Stimulated activated naive CD8-positive, alpha-beta T cell treated with anti-CD3 and anti-CD28 coated beads, Interleukin-15, amount 100 ng/mL, for 72 hours (primary cell): ENCODE results near the gene NCCRP1.
"Not testable (repeated sequence)": the region's sequence is repeated elsewhere in the genome, so short reads cannot be mapped to it uniquely, and the experiment has no call there.

ENCODE experiments used
- ATAC-seq: fragments of 150-1000 bp; cut with Tn5 transposase; 2 replicates; pipeline ENCODE4 v1.10.0; 2021; ENCODE audit warnings: mild to moderate bottlenecking, moderate library complexity
- DNase-seq, 2 donors: peaks; one replicate each; pipeline ENCODE4 v3.0.0; 2021 to 2022
- H3K27ac Mint-ChIP-seq, 2 donors: one replicate each; pipeline ENCODE4 v1.8.0; 2022; ENCODE audit warnings: mild to moderate bottlenecking in 2 of 2, mixed read lengths in 2 of 2, moderate library complexity in 2 of 2
- H3K27me3 Mint-ChIP-seq: one replicate; pipeline ENCODE4 v1.8.0; 2022; ENCODE audit warnings: mixed read lengths
- H3K4me1 Mint-ChIP-seq: one replicate; pipeline ENCODE4 v1.8.0; 2022; ENCODE audit warnings: mild to moderate bottlenecking, mixed read lengths
- H3K4me3 Mint-ChIP-seq, 2 donors: one replicate each; pipeline ENCODE4 v1.8.0; 2022; ENCODE audit warnings: mild to moderate bottlenecking in 2 of 2, mixed read lengths in 2 of 2, moderate library complexity in 1 of 2
- H3K9me3 Mint-ChIP-seq, 2 donors: one replicate each; pipeline ENCODE4 v1.8.0; 2022; ENCODE audit warnings: mixed read lengths in 2 of 2

The NCCRP1 gene

DNA sequence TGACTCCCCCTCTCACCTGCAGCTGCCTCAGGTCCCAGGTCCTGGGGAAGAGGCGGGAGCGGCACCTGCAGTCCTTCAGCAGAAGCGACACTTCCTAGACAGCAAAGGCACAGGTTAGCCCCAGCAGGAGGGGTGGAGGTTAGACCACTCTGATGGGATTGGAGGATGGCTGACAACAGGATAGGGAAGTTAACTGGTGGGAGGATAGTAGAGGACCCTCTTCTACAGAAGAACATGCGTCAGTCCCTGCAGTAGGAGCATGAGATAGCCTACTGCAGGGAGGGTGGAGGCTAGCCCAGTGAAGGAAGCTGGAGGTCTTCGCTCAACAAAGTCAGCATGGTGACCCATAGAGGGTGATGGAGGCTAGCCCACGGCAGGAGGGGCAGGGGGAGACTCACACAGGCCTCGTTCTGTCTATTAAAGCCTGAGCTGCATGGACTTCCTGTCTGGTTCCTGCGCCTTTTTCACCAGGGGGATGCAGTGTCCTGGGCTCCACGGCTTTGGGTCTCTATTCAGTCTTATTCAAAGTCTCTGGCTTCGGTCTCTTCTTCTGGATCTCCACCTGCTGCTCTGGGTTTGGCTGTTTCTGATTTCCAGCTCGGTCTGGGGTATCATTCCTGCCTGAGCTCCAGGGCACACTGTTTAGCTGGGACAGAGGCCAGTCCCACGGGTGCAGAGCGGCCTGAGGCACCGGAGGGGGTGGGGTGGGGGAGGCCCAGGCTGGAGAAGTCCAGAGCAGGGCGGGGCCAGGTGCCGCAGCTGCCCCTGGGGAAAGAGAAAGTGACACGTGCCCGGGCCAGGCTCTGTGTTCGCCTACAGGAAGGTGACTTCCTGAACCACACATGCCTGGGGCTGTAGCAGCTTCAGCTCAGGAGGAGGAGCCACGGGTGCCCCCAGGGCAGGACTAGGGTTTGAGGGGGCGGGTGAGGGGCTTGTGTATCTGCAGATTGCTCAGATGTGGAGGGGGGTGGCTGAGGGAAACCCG, 40.7 kb downstream of the NCCRP1 start:
- Mint-ChIP-seq H3K9me3 (no peaks in the 10 kb centered on the region), H3K27ac (peak overlapping the region; percentile 93 to 96), H3K4me1 (peaks cover 28% of the 10 kb centered on the region), H3K4me3 (peak overlapping the region; percentile 77 to 81), H3K27me3 (no peaks in the 10 kb centered on the region)
- DNase-seq = peak; percentile 19 to 52
- ATAC-seq = peak; percentile 79

DNA sequence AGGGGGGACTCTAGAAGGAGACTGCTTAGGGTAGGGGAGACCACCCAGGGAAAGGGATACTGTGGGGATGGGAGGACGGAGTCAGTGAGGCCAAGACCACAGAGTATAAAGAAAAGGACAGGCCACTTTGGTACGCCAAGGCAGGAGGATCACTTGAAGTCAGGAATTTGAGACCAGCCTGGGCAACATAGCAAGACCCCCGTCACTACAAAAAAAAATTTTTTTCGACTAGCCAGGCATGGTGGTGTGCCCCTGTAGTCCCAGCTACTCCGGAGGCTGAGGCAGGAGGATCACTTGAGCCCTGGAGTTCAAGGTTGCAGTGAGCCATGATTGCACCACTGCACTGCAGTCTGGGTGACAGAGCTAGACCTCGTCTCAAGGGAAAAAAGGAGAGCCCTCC, 41.4 kb downstream of the NCCRP1 start:
- Mint-ChIP-seq H3K27me3 (no peaks in the 10 kb centered on the region), H3K9me3 (no peaks in the 10 kb centered on the region), H3K27ac (peak overlapping the region; percentile 93 to 96), H3K4me3 (peak overlapping the region; percentile 77 to 81), H3K4me1 (peaks cover 28% of the 10 kb centered on the region)
- no peak for DNase-seq
- no peak for ATAC-seq

DNA sequence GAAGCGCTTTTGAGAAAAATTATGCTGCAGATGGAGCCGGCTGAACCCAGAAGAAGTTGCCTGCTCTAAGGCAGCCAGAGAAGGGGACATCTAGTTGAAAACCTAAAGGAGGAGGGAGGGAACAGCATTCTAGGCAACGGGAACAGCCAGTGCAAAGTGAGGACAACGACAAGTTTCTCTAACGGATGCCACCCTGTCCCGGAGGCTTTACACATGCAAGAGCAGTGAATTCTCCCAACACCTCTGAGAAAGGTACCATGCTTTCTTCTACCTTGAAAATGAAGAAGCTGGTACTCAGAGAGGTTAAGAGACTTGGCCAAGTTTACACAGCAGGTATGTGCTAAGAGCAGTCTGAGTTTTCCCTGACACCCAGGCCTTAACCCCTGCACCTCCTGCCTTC, 42.2 kb downstream of the NCCRP1 start:
- Mint-ChIP-seq H3K27me3 (no peaks in the 10 kb centered on the region), H3K9me3 (no peaks in the 10 kb centered on the region), H3K4me1 (peaks cover 28% of the 10 kb centered on the region), H3K27ac (no peak overlapping the region), H3K4me3 (no peak overlapping the region)
- no peak for DNase-seq
- no peak for ATAC-seq

DNA sequence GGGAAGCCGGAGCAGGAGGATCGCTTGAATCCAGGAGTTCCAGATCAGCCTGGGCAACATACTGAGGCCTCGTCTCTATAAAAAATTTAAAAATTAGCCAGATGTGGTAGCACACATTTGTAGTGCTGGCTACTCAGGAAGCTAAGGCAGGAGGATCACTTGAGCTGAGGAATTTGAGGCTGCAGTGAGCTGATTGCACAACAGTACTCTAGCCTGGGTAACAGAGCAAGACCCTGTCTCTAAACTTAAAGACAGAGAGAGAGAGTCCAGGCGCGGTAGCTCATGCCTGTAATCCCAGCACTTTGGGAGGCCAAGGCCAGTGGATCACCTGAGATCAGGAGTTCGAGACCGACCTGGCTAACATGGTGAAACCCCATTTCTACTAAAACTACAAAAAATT, 43.7 kb downstream of the NCCRP1 start:
- H3K4me3 Mint-ChIP-seq = no peak overlapping the region
- no peak overlapping the region for H3K27ac Mint-ChIP-seq
- H3K27me3 Mint-ChIP-seq = no peaks in the 10 kb centered on the region
- no peaks in the 10 kb centered on the region for H3K9me3 Mint-ChIP-seq
- no peak for DNase-seq
- ATAC-seq = no peak
- H3K4me1 Mint-ChIP-seq = peaks cover 28% of the 10 kb centered on the region

DNA sequence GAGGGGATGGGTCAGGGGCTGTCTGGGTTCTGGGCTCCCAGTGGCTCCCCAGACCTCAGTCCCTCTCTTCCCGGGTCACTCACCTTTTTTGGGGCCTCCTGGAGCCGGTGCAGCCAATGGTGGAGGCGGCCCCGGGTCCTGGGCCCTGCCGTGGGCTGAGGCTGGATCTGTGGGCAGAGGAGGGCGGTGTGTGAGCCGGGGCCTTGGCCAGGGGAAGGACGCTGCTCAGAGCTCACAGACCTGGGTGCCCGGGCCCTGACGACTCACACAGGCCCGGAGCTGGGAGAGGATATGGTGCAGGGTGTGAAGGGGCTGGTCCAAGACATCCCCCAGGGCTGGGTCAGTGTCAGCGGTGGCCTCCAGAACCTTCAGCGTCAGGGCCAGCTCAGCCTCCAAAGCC, 47.0 kb downstream of the NCCRP1 start:
- H3K4me1 Mint-ChIP-seq, H3K9me3 Mint-ChIP-seq, DNase-seq, H3K4me3 Mint-ChIP-seq, H3K27ac Mint-ChIP-seq, ATAC-seq: not testable (repeated sequence)
- peaks cover 19% of the 10 kb centered on the region for H3K27me3 Mint-ChIP-seq

DNA sequence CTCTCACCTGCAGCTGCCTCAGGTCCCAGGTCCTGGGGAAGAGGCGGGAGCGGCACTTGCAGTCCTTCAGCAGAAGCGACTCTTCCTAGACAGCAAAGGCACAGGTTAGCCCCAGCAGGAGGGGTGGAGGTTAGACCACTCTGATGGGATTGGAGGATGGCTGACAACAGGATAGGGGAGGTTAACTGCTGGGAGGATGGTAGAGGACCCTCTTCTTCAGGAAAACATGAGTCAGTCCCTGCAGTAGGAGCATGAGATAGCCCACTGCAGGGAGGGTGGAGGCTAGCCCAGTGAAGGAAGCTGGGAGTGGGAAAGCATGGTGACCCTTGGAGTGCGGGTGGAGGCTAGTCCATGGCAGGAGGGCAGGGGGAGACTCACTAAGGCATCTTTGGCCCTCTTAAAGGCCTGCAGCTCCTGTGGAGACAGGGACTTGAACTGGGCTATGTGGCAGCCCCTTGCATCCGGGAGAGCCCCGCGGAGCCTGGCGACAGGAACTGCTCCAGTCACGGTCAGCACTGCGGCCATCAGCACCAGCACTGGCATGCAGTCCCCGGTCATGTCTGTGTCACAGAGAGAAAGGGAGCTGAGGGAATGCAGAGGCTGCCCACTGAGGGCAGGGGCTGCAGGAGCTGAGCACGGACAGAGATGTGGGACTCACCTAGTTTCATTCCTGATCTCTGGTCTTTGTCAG, 47.8 kb downstream of the NCCRP1 start, which contains the start of gene IFNL3:
Gene IFNL3, minus strand, starts transcription at position 597 of the 691 bp plus-strand sequence. Its CDS starts 39 bp downstream, at position 558.
- H3K27me3 Mint-ChIP-seq = peaks cover 26% of the 10 kb centered on the region
- H3K4me3 Mint-ChIP-seq, H3K27ac Mint-ChIP-seq, H3K4me1 Mint-ChIP-seq, H3K9me3 Mint-ChIP-seq, DNase-seq: not testable (repeated sequence)
- peak; percentile 10 for ATAC-seq

DNA sequence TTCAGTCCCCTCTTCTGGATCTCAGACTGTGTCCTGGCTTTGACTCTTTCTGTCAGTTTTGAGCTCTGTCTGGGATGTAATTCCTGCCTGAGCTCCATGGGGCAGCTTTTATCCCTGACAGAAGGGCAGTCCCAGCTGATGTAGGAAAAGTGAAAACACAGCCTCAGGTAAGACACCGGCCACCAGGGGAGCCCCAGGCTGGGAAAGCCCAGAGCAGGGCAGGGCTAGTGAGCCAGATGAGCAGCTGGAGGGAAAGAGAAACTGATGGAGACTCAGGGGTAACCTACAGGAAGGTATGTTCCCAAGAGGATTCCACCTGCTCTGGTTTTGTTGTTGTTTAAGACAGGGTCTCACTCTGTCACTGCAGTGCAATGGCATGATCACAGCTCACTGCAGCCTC, 48.4 kb downstream of the NCCRP1 start:
- H3K4me3 Mint-ChIP-seq, DNase-seq, H3K4me1 Mint-ChIP-seq, H3K27ac Mint-ChIP-seq, H3K9me3 Mint-ChIP-seq: not testable (repeated sequence)
- H3K27me3 Mint-ChIP-seq = peaks cover 28% of the 10 kb centered on the region
- peak; percentile 65 for ATAC-seq

DNA sequence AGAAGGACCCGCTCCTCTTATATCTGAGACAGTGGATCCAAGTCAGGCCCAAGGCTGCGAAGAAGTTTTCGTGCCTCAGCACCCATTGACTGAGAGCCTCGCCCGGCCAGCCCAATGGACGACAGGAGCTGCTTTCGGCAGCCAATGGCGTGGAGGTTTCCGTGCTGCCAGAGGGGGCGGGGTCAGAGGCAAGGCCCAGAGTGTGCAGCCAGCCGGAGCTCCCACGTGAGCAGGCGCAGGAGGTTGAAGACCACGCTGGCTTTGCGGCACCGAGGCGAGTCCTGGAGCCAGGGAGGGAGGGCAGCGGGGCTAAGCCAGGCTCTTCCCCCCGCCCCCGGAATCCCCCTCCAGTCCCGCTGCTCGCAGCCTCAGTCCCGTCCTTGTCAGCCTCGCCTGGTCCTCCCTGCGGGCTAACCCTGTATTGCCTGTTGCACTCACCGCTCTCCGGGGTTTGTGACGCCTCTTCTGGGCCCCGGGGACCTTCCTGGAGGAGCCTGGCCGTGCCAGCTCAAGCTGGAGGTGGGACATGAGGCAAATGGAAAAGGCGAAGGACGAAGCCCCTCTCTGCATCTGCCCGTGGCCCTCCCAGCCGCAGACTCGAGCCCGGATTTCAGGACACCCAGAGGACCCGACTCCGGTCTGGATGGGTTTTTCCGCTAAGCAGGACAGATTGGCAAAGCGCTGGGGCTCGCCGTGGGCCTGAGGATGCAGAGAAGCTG, 50.3 kb downstream of the NCCRP1 start:
- Mint-ChIP-seq H3K4me3 (peak overlapping the region; percentile 26 to 65), H3K27ac (no peak overlapping the region), H3K4me1 (peaks cover 4% of the 10 kb centered on the region), H3K27me3 (peaks cover 35% of the 10 kb centered on the region), H3K9me3 (no peaks in the 10 kb centered on the region)
- peak; percentile 63 for ATAC-seq
- peak in 1 of 2 donors; percentile 27 for DNase-seq

DNA sequence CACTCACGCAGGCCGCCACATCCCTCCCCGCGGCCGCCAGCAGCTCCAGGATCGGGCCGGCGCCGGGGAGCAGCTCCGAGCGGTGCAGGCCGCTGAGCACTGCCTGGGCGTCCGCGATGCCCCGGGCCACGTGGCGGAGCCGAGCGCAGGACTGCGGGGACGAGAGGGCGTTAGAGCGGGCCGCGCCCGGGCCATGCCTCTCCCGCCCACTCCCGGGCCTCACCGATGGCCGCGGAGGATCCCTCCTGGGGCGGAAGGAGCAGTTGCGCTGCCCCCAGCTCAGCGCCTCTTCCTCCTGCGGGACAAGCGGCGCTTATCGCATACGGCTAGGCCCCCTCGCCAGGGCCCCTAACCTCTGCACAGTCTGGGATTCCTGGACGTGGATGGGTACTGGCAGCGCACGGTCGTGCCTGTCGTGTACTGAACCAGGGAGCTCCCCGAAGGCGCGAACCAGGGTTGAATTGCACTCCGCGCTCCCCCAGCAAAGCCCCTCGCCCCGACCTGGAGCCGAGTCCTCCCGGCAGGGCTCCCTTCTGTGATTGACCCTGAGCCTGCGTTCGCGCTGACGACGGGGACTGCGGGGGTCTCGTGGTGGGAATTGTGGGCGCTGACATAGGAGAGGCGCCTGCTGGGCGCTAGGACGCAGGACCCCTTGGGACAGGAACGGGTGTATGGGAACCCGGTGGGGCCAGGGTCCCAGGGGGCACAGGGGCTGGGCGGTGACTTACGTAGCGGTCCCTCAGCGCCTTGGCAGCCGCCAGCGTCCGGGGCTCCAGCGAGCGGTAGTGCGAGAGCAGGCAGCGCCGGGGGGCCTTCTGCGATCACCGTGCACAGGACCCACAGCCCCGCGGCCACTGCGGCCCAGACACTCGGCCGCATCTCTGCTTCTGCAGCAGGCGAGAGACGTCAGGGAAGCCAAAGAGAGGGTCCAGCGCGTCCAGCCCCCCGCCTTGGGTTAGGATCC, 51.2 kb downstream of the NCCRP1 start:
- Mint-ChIP-seq H3K4me3 (no peak overlapping the region), H3K4me1 (peaks cover 9% of the 10 kb centered on the region), H3K27me3 (peaks cover 35% of the 10 kb centered on the region), H3K27ac (no peak overlapping the region), H3K9me3 (no peaks in the 10 kb centered on the region)
- ATAC-seq = peak; percentile 44
- no peak for DNase-seq

DNA sequence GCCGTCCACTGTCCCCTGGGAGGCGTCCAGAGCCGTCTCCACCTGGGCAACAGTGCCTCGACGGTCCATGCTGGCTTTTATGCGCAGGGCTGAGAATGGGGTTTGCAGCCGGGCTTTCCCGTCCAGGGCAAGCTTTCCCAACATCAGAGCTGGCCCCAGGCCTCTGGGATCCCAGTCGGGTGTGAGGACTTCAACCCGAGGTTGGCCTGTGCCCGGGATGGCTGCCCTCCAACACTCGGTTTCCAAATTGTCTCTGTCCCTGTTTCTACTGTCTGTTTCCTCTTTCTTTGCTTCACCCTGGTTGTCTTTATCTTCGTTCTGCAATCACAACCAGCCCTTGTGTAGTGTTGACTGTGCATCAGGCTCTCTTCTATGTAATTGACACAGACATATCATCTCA, 52.0 kb downstream of the NCCRP1 start, which contains the start of gene IFNL4:
Gene IFNL4, minus strand, starts transcription at position 51 of the 400 bp plus-strand sequence.
- Mint-ChIP-seq H3K4me1 (peaks cover 9% of the 10 kb centered on the region), H3K4me3 (no peak within 1 kb of the TSS), H3K27ac (no peak within 1 kb of the TSS), H3K9me3 (no peaks in the 10 kb centered on the region), H3K27me3 (peaks cover 35% of the 10 kb centered on the region)
- no peak for DNase-seq
- no peak for ATAC-seq

DNA sequence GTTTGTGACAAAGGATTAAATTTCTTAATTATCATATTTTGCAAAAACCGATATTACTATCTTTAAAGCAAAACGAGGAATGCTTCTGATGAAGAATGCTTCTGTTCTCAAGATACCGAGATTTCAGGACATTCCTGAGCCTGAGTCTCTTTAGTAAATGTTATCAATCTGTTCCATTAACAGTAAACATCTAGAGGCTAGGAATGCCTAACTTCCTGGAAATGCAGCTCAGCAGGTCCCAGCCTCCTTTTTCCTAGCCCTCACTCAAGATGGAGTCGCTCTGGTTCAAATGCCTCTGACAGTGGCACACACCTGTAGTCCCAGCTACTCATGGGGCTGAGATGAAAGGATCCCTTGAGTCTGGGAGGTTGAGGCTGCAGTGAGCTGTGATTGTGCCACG, 54.3 kb downstream of the NCCRP1 start:
- no peaks in the 10 kb centered on the region for H3K9me3 Mint-ChIP-seq

More for the DNA sequence above, 54.3 kb downstream of the NCCRP1 start:
- peaks cover 9% of the 10 kb centered on the region for H3K4me1 Mint-ChIP-seq
- ATAC-seq = no peak
- DNase-seq = no peak
- no peak overlapping the region for H3K27ac Mint-ChIP-seq
- H3K27me3 Mint-ChIP-seq = peaks cover 35% of the 10 kb centered on the region
- H3K4me3 Mint-ChIP-seq = no peak overlapping the region
